HG02973 (cell line): ENCODE results near the gene MLLT1.

Experiments used
- ATAC-seq: cut with Tn5 transposase; IDR thresholded peaks from one replicate; pipeline ENCODE4 v1.9.1; 2021; ENCODE audit warnings: moderate library complexity; ENCODE audit not compliant: unreplicated experiment

Gene MLLT1

GRCh38 chr19:6236310-6237291 lies 43.2 kb downstream of the MLLT1 start:
- ATAC-seq = no peak

GRCh38 chr19:6235031-6235951 lies 44.5 kb downstream of the MLLT1 start:
- ATAC-seq = no peak

- no peak for ATAC-seq
These were observed 45.2 kb downstream of the MLLT1 start for GRCh38 chr19:6234527-6234926.

- ATAC-seq = no peak
These were observed 45.8 kb downstream of the MLLT1 start for GRCh38 chr19:6233827-6234511.

- no peak for ATAC-seq
These were observed 46.5 kb downstream of the MLLT1 start for GRCh38 chr19:6233056-6233826.

DNA sequence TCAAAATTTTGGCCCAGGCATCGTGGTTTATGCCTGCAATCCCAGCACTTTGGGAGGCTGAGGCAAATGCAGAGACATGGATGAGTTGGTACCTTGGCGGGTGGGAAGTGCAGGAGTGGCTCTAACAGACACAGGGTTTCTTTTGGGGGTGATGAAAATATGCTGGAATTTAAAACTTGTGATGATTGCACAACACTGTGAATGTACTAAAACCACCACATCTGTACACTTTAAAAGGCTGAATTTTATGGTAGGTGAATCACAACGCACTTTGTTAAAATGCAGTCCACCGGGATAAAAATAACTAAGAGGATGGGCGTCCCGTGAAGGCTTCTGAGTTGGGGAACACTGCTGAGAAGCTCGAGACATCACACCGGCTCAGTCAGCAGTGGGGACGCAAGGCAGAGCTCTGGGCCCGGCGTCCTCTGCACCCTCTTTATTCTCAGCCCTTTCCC lies 47.1 kb downstream of the MLLT1 start:
- no peak for ATAC-seq

DNA sequence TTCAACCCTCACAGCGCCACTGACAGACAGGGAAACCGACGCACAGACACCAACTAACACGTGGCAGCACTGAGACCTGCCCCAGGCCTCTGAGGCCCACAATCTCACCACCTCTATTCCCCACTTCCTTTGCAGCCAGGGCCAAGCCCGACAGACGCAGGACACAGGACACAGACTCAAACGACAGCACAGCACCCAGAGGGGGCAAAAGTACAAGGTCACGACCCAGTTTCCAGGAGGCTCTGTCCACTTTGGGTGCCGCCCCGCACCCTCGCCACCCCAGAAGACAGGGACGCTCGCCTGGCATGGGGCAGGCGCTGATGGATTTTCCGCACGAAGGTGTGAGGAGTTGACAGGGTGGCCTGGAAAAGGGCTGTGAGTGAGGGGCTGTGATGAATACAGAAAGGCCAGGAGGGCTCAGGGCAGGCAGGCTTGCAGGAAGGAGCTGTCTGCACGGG lies 48.8 kb downstream of the MLLT1 start:
- no peak for ATAC-seq

GRCh38 chr19:6229951-6230712 lies 49.6 kb downstream of the MLLT1 start:
- no peak for ATAC-seq

GRCh38 chr19:6229216-6229913 lies 50.4 kb downstream of the MLLT1 start:
- ATAC-seq = no peak

DNA sequence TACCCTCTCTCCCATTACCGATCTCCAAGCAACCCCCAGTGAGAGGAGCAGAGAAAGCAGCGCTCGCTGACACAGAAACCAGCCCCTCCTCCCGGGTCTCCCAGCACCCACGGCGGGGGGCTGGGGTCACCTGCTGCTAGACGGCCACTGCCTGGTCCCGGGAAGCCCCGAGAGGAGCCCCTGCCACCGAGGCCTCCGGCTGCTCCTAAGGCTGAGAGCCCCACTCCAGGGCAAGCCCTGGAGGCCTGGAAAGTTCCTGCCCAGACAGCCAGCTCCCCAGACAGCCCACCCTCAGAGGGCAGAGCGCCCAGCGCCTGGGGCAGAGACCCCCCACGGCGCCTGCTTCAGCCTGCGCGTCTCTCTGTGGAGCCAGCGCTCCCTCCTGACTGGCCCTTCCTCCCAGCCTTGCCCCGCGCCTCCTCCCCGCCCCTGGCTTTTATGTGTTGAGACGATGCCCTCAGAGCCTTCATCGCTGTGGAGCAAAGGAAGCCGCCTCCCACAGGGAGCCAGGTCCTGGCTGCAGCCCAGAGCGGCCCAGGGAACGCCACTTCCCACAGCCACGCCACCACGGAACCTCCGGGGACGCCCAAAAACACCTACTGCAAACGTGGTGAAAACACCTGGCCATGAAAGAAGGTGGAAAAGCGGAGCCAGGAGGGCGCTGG lies 51.1 kb downstream of the MLLT1 start:
- ATAC-seq = no peak

GRCh38 chr19:6227936-6228325 lies 51.8 kb downstream of the MLLT1 start:
- no peak for ATAC-seq

GRCh38 chr19:6227156-6227935 lies 52.4 kb downstream of the MLLT1 start:
- ATAC-seq = no peak

DNA sequence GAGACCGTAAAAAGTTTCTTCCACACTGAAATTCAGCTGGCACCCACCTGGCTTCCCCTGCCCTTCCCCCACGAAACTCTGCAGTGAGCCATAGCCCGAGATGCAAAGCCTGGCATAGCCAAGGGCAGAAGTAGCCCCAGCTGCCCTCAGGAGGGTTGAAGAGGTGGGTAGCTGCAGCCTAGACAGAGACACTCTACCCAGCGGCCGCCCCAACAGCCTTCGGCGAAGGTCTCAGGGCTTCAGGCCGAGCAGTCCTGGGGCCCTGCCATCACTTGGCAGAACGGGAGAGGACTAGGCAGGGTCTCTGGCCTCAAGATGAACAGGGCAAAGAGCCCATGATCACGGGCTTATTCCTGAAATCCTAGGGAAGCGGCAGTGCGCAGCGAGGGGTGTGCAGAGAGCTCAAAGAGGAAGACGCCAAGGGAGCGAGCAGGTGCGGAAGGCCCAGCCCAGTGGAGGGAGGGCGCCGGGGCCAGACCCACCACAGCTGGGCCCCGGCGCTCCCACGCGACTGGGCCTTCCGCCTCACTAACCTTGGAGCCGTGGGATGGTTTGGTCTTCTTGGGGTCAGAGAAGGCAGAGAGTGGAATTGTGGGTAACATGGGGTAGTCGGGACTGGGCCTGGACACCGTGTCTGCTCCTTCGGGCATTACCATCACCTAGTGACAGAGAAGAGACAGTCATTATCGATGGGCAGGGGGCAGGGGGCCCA lies 53.2 kb downstream of the MLLT1 start:
- ATAC-seq = no peak

DNA sequence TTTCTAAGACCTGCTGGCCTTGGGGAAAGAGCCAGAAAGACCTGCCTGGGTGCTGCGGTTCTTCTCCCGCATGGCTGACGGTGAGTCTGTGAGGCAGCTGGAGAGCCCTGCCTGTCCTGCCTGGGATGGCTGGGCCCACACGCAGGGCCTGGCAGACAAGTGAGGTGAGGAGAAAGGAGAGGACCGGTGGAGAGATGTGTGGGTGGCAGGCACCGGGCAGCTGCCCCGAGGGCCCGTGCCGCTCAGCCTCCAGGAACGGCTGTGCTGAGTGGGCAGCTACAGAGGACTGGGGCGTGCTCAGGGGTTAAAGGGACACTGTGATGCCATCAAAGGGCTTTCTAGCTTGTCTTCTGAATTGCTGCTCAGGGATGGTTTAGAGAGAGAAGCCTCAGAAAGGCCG lies 53.8 kb downstream of the MLLT1 start:
- ATAC-seq = no peak

DNA sequence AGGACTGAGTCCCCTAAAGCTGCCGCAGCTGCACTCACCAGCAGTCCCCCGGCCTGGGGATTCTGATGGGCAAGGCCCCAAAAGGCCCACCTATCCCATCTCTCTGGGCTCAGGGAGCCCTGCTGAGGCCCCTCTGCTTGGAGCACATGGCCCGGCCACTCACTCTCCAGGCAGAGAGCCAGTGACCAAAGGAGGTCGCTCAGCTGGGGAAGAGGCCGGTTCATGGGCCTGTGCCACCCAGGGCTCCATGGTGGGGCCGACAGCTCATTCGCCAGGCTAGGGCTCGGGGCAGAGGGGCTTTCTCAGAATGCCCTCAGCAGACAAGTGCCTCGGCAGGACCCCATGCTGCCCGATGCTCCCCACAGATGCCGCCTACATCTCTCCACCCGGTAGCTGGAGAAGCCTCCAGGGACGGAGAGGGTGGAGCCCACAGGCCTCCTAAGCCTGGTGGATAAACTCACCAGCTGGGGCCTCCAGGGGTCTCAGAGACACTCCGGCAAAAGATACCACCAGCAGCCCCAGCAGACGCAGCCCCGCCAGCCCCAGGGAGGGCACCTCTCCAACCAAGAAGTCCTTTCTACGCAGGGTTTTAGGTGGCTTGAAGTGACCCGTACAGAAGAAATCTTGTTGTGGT lies 54.4 kb downstream of the MLLT1 start:
- no peak for ATAC-seq

DNA sequence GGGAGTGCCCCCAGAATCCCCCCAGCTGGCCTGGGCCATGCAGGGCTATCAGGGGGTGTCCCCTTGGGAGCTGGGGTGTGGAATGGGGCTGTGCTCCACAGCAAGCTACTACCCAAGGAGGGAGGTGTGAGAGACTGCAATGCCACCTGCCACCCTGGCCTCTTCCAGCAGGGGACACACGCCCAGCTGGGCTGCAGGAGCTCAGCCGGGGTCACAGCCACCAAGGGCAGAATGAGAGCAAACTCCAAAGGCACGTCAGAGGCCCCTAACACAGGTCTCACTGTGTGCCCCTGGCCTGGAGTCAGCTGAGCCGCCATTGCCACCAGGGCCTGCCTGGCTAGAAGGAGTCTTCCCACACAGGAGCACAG lies 55.5 kb downstream of the MLLT1 start:
- no peak for ATAC-seq
